Choroid plexus epithelial cell (primary cell): ENCODE results near the gene DPYD.

Experiments
- DNase-seq: peaks from one replicate; pipeline ENCODE4 v3.0.0-alpha.2; 2010; ENCODE audit warnings: low read depth
- H3K4me3 ChIP-seq: 2 replicates; pipeline ENCODE4 v1.5.1; 2011; ENCODE audit warnings: low read depth, mild to moderate bottlenecking, control low read depth, low read length, moderate library complexity
- CTCF ChIP-seq: conservative IDR thresholded peaks from 2 replicates; pipeline ENCODE4 v1.5.1; 2011; ENCODE audit warnings: low read depth, mild to moderate bottlenecking, control low read depth, inconsistent platforms, low read length, moderate library complexity

Gene DPYD

DNA sequence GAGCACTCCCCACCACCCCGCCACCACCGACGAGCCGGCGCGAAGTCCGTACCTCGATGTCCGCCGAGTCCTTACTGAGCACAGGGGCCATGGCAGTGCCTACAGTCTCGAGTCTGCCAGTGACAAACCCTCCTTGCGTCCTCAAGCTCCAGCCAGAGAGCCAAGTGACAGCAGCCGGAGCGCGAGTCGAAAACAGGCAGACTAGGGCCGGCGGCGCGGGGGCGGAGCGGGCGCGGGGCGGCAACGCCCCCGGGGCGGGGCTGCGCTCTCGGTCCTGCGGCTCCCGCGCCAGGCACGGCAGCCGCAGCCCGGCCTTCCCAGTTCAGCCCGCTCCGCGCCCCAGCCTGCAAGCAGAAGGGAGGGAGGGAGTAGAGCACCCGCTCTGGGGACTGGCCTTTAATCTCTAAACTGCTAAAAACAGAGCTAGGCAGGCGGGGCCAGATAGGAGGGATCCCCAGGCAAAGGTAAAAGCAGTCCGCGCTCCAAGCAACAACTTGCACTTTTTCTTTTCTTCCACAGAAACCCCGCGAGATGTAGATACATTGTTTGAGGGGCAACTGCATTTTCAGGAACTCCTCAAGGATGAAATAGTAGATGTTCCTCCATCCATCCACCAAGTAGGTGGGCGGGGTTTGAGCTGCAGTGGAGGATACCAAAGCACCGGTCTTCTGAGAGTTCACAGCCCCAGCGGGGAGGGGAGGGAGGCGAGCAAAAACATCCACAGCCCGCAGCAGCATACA lies at the start of gene DPYD:
DPYD (minus strand) TSS at position 203 of the 740 bp plus-strand sequence; CDS start at position 91, 112 bp downstream.
- H3K4me3 ChIP-seq = peak within 1 kb of the TSS; percentile 94
- TF ChIP-seq CTCF = no peak
- DNase-seq = peak; percentile 92

- no peak overlapping the region for H3K4me3 ChIP-seq
- TF ChIP-seq CTCF = no peak
- DNase-seq = no peak
Observed at GRCh38 chr1:97960470-97960869, 39.6 kb upstream of the DPYD start.

DNA sequence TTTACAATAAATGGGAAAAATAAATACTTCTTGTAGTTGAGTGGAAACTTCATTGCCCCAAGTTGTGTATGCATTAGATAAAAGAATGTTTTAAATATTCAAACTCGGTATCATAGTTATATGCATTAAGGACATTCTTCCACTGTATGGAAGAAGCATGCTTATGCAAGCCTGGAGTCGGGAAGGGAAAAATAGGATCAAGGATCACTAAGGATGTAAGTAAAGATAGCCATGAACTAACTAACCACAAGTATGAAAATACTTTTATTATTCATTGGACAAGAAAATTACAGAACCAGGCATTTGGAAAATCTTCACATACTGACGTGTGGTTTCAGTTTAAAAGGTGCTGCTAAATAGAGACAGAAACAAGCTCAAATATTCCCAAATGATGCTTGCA lies 26.9 kb upstream of the DPYD start:
- H3K4me3 ChIP-seq = no peak overlapping the region
- no peak for TF ChIP-seq CTCF
- DNase-seq = peak; percentile 7

DNA sequence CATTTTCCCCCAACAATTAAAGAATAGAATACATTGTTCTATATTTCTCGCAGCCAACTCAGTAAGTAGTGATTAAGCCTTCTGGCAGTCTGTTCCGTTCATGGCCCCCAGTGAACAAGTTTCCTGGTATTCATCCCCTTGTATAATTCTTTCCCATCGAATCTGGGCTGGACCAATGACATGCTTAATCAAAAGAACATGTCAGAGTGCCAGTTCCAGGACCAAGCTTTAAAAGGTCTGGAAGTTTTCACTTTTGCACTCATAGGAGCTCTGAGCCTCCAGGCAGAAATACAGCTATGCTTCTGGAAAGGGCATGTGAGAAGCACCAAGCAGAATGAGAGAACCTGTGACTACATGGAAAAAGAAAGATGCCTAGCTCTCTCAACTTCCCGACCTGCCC lies 22.5 kb upstream of the DPYD start:
- TF ChIP-seq CTCF = no peak
- H3K4me3 ChIP-seq = no peak overlapping the region
- peak; percentile 22 for DNase-seq

DNA sequence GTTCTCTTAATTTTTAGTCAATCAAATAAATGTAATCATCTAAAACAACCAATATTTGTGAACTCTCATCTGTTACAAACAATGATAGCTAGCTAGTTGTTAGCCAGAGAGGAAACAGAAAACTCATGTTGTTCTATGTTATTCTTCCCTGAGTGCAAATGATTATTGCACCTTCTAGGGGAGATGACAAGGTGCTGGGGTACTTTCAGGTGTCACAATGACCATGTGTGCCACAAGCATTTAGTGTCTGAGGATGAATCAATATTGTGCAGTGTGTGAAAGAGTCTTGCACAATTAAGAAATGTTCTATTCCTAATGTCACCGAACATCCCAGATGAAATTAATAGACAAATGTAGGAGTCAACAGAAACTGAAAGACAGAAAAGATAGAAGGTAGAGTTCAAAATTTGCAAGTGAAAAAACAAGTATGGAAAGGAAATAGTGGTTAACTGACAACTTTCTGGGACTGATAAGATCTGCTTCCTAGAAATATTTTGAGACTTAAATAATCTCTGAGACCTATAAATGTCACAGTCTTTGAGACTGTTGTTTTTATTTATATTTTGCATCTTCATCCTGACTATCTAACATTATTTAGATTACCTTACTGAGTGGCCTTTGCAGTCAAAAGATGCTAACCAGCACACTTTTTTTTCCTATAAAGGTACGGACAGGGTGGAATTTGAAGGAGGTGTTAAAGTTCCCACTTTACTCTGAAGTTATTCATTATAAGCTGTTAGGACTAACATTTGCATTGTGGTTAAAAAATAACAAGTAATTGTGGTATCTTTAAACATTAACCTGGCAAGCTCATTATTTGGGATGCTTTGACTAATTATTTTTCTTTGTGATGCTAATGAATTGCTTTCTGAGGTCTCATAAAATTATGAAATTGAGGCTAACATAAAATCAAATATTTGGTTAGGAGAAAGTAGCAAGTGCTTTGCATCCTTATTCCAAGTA lies 21.6 kb upstream of the DPYD start:
- H3K4me3 ChIP-seq = no peak overlapping the region
- no peak for TF ChIP-seq CTCF
- DNase-seq = no peak

- no peak for DNase-seq
- no peak for TF ChIP-seq CTCF
- H3K4me3 ChIP-seq = no peak overlapping the region
Observed at GRCh38 chr1:97938285-97938642, 17.4 kb upstream of the DPYD start.

- no peak for DNase-seq
- TF ChIP-seq CTCF = no peak
- H3K4me3 ChIP-seq = no peak overlapping the region
Observed at GRCh38 chr1:97936976-97937375, 16.1 kb upstream of the DPYD start.
